ENCODE results near the gene SIGLEC6. TPM values are rescaled to one million over a fixed set of nuclear protein-coding genes. Genes with fewer than 3 reads are reported as not detected.

Gene SIGLEC6
- total RNA-seq, 1 experiment from 2014 or later: not detected

DNA sequence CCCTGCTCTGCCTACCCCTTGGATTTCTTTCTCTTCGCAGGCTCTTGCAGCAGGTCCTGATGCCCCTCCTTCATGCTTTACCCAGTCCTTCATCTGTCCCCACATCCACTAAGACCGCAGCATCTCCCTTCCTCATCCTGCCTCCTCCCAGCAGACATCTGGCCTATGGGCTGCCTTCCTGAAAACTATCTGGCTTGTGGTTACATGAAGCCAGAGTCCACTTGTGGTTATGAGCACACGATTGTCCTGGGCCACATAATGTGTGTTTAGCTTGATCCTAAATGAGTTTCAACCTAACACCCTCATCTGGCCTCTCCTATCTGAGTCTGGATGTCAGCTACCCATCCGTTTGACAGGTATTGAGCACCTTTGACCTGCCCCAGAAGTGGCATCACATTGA, 34.1 kb upstream of the SIGLEC6 start:
- CTCF ChIA-PET: no interaction called here
- POLR2A ChIA-PET: no interaction called here
- Histone ChIP-seq H3K36me3 (ENCODE audit: control insufficient read depth, insufficient read depth, low read length) (no peaks in the 10 kb centered on the region), H3K9me3 (ENCODE audit: control insufficient read depth, insufficient read depth, low read depth, low read length) (no peaks in the 10 kb centered on the region), H3K4me3 (ENCODE audit: low read depth in 2 of 2, low read length in 2 of 2) (no peak overlapping the region), H3K27ac (ENCODE audit: low read length) (no peak overlapping the region), H3K4me1 (ENCODE audit: control insufficient read depth, insufficient read depth, low read length) (no peaks in the 10 kb centered on the region), H3K27me3 (ENCODE audit: control insufficient read depth, insufficient read depth, low read length) (peaks cover 9% of the 10 kb centered on the region)
- TF ChIP-seq TCF7L2 (IDR thresholded peaks at IDR 0.05; ENCODE audit: low read depth, low read length): no peak
- no TSS peak for BruUV-seq (replicated peaks)
- ATAC-seq: no peak
- DNase-seq (ENCODE audit: low read depth, low spot score): no peak
- intact Hi-C loops (cut with micrococcal nuclease; ENCODE audit: unreplicated experiment): no loop called here
- in situ Hi-C loops (cut with HindIII; ENCODE audit: low pct_unique_long_range_greater_than_20kb, low sequenced_read_pairs): no loop called here

DNA sequence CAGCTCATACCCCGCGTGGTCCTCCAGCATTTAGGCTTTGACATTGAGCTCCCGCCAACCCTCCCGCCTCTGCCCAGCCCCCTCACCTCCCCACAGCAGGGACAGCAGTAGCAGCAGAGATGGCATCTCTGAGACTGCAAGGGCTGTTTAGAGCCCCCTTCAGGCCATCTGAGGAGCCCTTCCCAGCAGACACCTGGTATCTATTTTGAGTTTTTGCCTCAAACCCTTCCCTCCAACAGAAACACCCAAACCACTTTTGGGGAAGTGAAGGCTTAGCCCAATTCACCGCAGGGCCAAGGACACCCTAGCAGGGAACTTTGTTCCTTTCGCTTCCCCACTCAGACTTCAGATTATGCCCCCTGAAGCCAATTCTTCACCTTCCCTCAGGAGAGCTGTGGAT, 33.3 kb upstream of the SIGLEC6 start:
- no TSS peak for BruUV-seq (replicated peaks)
- in situ Hi-C loops (cut with HindIII; ENCODE audit: low pct_unique_long_range_greater_than_20kb, low sequenced_read_pairs) (no loop called here), intact Hi-C loops (cut with micrococcal nuclease; ENCODE audit: unreplicated experiment) (no loop called here)
- Histone ChIP-seq H3K36me3 (ENCODE audit: control insufficient read depth, insufficient read depth, low read length) (no peaks in the 10 kb centered on the region), H3K4me3 (ENCODE audit: low read depth in 2 of 2, low read length in 2 of 2) (no peak overlapping the region), H3K9me3 (ENCODE audit: control insufficient read depth, insufficient read depth, low read depth, low read length) (no peaks in the 10 kb centered on the region), H3K27me3 (ENCODE audit: control insufficient read depth, insufficient read depth, low read length) (peaks cover 9% of the 10 kb centered on the region), H3K4me1 (ENCODE audit: control insufficient read depth, insufficient read depth, low read length) (no peaks in the 10 kb centered on the region), H3K27ac (ENCODE audit: low read length) (no peak overlapping the region)
- CTCF ChIA-PET: no interaction called here
- POLR2A ChIA-PET: no interaction called here
- no peak for ATAC-seq
- TF ChIP-seq, protein P1, sequence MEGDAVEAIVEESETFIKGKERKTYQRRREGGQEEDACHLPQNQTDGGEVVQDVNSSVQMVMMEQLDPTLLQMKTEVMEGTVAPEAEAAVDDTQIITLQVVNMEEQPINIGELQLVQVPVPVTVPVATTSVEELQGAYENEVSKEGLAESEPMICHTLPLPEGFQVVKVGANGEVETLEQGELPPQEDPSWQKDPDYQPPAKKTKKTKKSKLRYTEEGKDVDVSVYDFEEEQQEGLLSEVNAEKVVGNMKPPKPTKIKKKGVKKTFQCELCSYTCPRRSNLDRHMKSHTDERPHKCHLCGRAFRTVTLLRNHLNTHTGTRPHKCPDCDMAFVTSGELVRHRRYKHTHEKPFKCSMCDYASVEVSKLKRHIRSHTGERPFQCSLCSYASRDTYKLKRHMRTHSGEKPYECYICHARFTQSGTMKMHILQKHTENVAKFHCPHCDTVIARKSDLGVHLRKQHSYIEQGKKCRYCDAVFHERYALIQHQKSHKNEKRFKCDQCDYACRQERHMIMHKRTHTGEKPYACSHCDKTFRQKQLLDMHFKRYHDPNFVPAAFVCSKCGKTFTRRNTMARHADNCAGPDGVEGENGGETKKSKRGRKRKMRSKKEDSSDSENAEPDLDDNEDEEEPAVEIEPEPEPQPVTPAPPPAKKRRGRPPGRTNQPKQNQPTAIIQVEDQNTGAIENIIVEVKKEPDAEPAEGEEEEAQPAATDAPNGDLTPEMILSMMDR (IDR thresholded peaks at IDR 0.05): no peak
- no peak for TF ChIP-seq TCF7L2 (IDR thresholded peaks at IDR 0.05; ENCODE audit: low read depth, low read length)
- TF ChIP-seq, protein P2, sequence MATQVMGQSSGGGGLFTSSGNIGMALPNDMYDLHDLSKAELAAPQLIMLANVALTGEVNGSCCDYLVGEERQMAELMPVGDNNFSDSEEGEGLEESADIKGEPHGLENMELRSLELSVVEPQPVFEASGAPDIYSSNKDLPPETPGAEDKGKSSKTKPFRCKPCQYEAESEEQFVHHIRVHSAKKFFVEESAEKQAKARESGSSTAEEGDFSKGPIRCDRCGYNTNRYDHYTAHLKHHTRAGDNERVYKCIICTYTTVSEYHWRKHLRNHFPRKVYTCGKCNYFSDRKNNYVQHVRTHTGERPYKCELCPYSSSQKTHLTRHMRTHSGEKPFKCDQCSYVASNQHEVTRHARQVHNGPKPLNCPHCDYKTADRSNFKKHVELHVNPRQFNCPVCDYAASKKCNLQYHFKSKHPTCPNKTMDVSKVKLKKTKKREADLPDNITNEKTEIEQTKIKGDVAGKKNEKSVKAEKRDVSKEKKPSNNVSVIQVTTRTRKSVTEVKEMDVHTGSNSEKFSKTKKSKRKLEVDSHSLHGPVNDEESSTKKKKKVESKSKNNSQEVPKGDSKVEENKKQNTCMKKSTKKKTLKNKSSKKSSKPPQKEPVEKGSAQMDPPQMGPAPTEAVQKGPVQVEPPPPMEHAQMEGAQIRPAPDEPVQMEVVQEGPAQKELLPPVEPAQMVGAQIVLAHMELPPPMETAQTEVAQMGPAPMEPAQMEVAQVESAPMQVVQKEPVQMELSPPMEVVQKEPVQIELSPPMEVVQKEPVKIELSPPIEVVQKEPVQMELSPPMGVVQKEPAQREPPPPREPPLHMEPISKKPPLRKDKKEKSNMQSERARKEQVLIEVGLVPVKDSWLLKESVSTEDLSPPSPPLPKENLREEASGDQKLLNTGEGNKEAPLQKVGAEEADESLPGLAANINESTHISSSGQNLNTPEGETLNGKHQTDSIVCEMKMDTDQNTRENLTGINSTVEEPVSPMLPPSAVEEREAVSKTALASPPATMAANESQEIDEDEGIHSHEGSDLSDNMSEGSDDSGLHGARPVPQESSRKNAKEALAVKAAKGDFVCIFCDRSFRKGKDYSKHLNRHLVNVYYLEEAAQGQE (IDR thresholded peaks at IDR 0.05; ENCODE audit: insufficient read depth in 1 of 2, low read depth in 2 of 2, low read length in 1 of 2): no peak
- no peak for TF ChIP-seq POLR2AphosphoS5 (IDR thresholded peaks at IDR 0.05; ENCODE audit: low read depth, low read length)
- no peak for TF ChIP-seq SIN3A (IDR thresholded peaks at IDR 0.05; ENCODE audit: borderline replicate concordance, insufficient read depth, low read depth, low read length)
- no peak for DNase-seq (ENCODE audit: low read depth, low spot score)

DNA sequence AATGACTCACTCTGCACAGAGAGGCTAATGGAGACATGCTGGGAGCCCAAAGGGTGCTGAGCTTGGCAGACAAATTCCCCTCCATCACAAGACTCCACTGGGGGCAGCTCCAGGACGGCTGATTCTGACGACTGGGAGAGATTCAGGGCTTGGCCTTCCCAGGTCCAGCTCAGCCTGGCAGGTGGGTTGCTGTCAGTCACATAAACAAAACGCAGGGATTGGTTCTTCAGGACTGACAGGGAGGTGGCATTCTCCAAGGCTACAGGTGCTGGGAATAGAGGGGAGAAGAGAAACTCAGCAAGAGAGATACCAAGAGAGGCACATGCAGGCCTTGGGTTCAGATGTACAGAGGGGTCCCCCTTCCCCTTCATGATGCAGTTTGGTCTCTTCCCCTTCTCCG, 28.9 kb upstream of the SIGLEC6 start:
- intact Hi-C loops (cut with micrococcal nuclease; ENCODE audit: unreplicated experiment): no loop called here
- Histone ChIP-seq H3K36me3 (ENCODE audit: control insufficient read depth, insufficient read depth, low read length) (no peaks in the 10 kb centered on the region), H3K27me3 (ENCODE audit: control insufficient read depth, insufficient read depth, low read length) (peaks cover 4% of the 10 kb centered on the region; the same call in 1 of the 2 replicates), H3K9me3 (ENCODE audit: control insufficient read depth, insufficient read depth, low read depth, low read length) (no peaks in the 10 kb centered on the region), H3K27ac (ENCODE audit: low read length) (no peak overlapping the region), H3K4me3 (ENCODE audit: low read depth in 2 of 2, low read length in 2 of 2) (no peak overlapping the region), H3K4me1 (ENCODE audit: control insufficient read depth, insufficient read depth, low read length) (no peaks in the 10 kb centered on the region)
- CTCF ChIA-PET: no interaction called here
- DNase-seq (ENCODE audit: low read depth, low spot score) (no peak), ATAC-seq (no peak)
- no TSS peak for BruUV-seq (replicated peaks)
- POLR2A ChIA-PET: no interaction called here
- in situ Hi-C loops (cut with HindIII; ENCODE audit: low pct_unique_long_range_greater_than_20kb, low sequenced_read_pairs): no loop called here
- TF ChIP-seq SIN3A (IDR thresholded peaks at IDR 0.05; ENCODE audit: borderline replicate concordance, insufficient read depth, low read depth, low read length): no peak
- TF ChIP-seq, protein P2 (IDR thresholded peaks at IDR 0.05; ENCODE audit: insufficient read depth in 1 of 2, low read depth in 2 of 2, low read length in 1 of 2): no peak
- no peak for TF ChIP-seq POLR2AphosphoS5 (IDR thresholded peaks at IDR 0.05; ENCODE audit: low read depth, low read length)
- TF ChIP-seq, protein P1 (IDR thresholded peaks at IDR 0.05): no peak
- TF ChIP-seq TCF7L2 (IDR thresholded peaks at IDR 0.05; ENCODE audit: low read depth, low read length): no peak

Data from Panc1 (cell line).